ENCODE results near the gene GNAI1. TPM values are rescaled to one million over a fixed set of nuclear protein-coding genes. Genes with fewer than 3 reads are reported as not detected.

GNAI1 gene
- total RNA-seq, 2 experiments from 2014 or later, result not detected

DNA sequence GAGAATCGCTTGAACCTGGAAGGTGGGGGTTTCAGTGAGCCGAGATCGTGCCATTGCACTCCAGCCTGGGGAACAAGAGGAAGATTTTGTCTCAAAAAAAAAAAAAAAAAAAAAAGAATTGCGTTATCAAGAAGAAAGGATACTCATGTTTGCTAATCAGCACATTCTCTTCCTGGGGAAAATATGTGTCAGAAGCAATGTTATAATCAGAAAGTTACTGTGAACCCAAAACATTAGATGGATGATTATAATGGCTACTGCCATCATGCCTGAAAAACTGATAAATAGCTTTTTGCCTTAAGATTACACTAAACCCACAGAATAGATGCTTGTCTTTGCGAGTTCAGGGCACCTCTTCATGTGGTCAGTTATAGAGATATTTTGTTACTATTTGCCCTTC lies 24.3 kb upstream of the GNAI1 start:
- Mint-ChIP-seq H3K27ac (no peak overlapping the region), H3K27me3 (no peaks in the 10 kb centered on the region), H3K9me3 (no peaks in the 10 kb centered on the region), H3K36me3 (ENCODE audit: low read depth) (no peaks in the 10 kb centered on the region), H3K4me1 (peaks cover 4% of the 10 kb centered on the region), H3K4me3 (no peak overlapping the region)
- CTCF ChIA-PET, result no interaction called here
- POLR2A ChIA-PET, result no interaction called here
- DNase-seq, result no peak

DNA sequence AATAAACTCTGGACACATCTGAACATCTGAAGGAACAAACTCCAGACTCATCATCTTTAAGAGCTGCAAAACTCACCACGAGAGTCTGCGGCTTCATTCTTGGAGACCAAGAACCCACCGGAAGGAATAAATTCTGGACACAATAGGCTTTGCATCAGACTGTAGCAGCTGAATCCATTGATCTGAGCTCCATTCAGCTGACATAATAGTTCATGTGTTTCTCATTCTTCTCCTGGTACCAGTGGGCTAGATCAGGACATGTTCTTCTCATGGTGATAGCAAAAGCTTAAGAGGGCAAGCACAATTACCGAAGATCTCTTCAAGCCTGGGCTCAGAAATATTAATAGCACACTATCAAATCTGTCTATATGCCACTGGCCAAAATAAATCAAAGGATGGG lies 20.5 kb upstream of the GNAI1 start:
- H3K9me3 Mint-ChIP-seq, result no peaks in the 10 kb centered on the region
- ChIA-PET CTCF (no interaction called here), POLR2A (no interaction called here)
- DNase-seq, result no peak
- H3K27me3 Mint-ChIP-seq, result no peaks in the 10 kb centered on the region
- no peak overlapping the region for H3K27ac Mint-ChIP-seq
- H3K4me3 Mint-ChIP-seq, result no peak overlapping the region
- H3K4me1 Mint-ChIP-seq, result no peaks in the 10 kb centered on the region
- no peaks in the 10 kb centered on the region for H3K36me3 Mint-ChIP-seq (ENCODE audit: low read depth)

DNA sequence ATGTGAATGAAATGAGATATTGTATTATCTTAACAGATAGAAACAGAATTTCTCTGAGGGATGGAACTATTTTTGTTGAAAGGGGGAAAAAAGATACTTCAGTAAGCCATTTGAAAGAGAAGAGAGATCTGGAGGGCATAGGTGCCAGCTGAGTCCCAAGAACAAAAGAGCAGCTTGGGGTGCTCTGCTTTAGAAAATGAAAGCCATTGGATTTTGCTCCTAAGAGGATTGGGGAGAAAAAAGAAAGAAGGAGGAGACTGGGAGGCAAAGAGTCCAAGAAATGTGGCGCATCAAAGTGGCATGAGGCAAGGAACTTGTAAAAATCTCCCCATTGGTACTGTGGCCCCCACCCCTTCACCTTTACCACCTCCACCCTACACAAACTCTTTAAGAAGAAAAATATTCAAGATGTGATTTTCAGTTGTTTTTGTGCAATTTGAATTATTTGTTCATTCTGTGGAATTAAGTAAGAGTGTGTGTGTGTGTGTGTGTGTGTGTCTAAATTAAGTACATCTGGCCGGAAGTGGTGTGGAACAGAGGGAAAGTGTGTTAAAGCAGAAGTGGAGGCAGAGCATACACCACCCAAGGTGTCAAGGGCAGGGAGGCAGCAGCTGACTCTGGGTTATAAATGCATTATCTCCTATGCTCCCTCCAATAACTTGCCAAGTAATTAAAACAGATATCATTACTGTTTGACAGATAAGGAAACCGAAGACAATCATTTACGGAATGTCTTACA lies 9.9 kb upstream of the GNAI1 start:
- Mint-ChIP-seq H3K27me3 (no peaks in the 10 kb centered on the region), H3K27ac (no peak overlapping the region), H3K9me3 (no peaks in the 10 kb centered on the region), H3K36me3 (ENCODE audit: low read depth) (no peaks in the 10 kb centered on the region), H3K4me3 (no peak overlapping the region), H3K4me1 (no peaks in the 10 kb centered on the region)
- DNase-seq, result no peak
- CTCF ChIA-PET, result no interaction called here
- POLR2A ChIA-PET, result no interaction called here

DNA sequence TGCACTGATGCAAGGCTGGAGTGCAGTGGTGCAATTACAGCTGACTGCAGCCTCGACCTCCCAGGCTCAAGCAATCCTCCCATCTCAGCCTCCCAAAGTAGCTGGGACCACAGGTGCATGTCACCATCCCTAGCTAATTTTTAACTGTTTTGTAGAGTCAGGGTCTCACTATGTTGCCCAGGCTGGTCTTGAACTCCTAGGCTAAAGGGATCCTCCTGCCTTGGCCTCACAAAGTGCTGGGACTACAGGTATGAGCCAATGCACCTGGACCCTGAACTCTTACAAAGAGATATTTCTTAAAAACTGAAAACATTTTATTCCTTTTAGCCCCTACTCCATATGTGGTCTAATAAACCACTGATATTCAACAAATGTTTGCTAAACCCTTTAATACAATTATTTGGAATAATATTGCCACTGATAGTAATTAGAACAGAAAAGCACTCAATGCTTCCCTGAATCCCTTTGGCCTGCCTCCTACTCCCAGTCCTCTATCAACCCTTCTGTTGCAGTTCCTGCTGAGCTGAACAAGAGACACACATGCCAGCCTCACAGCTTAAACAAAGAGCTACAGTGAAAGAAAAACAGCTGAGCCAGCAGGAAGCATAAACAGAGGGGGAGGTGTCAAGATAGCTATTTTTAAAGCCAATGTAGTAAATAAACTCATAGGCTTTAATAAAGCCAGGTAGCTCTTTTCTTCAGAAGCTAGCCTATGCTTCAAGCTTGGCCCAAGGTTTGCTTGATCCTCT lies 7.0 kb upstream of the GNAI1 start:
- POLR2A ChIA-PET, result no interaction called here
- no peaks in the 10 kb centered on the region for H3K36me3 Mint-ChIP-seq (ENCODE audit: low read depth)
- H3K4me3 Mint-ChIP-seq, result no peak overlapping the region
- no peaks in the 10 kb centered on the region for H3K27me3 Mint-ChIP-seq
- H3K27ac Mint-ChIP-seq, result no peak overlapping the region
- DNase-seq, result no peak
- H3K4me1 Mint-ChIP-seq, result no peaks in the 10 kb centered on the region
- CTCF ChIA-PET, result no interaction called here
- H3K9me3 Mint-ChIP-seq, result no peaks in the 10 kb centered on the region

DNA sequence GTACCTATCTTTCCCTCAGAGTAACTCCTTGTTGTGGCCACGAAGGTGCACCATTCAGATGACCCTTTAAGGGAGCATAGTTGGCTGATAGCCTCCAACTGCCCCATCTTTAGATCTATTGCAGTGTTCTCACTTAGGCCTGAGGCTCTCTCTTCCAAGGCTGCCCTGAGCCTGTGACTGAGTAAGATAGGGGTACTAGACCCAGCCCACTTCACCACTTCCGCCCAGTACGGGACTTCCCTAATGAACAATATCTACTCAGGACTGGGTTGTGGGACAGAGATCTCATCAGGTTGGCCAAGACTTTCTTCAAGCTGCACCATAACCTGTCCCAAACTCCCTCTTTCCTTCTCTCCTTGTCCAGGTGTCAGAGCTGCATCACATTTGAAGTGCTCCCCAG lies 5.7 kb upstream of the GNAI1 start:
- ChIA-PET POLR2A (no interaction called here), CTCF (no interaction called here)
- peaks cover 8% of the 10 kb centered on the region for H3K27me3 Mint-ChIP-seq
- peaks cover 2% of the 10 kb centered on the region for H3K4me1 Mint-ChIP-seq
- peaks cover 4% of the 10 kb centered on the region for H3K36me3 Mint-ChIP-seq (ENCODE audit: low read depth)
- DNase-seq, result no peak
- H3K9me3 Mint-ChIP-seq, result no peaks in the 10 kb centered on the region
- no peak overlapping the region for H3K27ac Mint-ChIP-seq
- H3K4me3 Mint-ChIP-seq, result no peak overlapping the region

DNA sequence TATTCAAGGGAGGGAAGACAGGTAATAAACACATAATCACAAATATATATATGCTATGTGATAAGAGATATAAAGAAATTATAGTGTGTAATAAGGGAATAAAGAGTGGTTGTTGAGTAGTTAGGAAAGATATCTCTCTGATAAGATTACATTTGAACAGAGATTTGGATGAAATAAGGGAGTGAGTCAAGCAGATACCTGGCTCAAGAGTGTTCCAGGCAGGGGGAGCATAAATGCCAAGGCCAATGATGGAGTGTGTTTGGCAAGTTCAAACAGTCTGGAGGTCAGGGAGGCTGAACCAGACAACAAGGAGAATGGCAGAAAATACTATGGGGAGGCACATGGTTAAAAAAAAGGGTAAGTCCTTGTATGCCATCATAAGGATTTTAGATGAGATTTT lies 4.8 kb upstream of the GNAI1 start:
- H3K9me3 Mint-ChIP-seq, result no peaks in the 10 kb centered on the region
- peaks cover 3% of the 10 kb centered on the region for H3K4me1 Mint-ChIP-seq
- ChIA-PET POLR2A (no interaction called here), CTCF (no interaction called here)
- DNase-seq, result no peak
- peaks cover 13% of the 10 kb centered on the region for H3K27me3 Mint-ChIP-seq
- no peak overlapping the region for H3K4me3 Mint-ChIP-seq
- peaks cover 6% of the 10 kb centered on the region for H3K36me3 Mint-ChIP-seq (ENCODE audit: low read depth)
- no peak overlapping the region for H3K27ac Mint-ChIP-seq

DNA sequence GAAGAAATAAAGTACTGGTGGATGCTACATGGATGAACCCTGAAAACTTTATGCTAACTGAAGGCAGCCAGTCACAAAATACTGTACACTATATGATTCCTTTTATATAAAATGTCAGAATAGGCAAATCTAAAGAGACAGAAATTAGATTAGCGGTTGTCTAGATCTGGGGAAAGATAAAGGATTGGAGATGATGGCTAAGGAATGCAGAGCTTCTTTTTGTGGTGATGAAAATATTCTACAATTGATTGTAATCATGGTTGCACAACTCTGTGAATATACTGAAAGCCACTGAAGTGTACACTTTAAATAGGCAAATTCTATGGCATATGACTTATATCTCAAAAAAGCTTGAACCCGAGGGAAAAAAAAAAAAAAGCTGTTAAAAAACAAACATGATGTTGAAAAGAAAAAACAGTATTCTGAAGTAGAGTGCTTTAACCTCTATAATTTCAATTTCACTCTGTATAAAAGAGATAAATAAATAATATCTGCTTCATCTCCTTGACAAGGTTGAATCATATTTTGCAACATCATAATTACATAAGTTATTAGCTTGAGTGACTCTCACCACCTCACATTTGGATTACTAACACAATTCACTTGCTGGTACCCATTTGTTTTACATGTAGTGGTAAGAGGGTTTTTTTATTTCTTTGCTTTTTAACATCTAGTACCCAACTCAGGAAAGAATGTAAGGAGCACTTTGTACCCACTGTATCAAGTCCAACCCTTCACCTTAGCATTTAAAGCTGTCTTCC lies 2.8 kb upstream of the GNAI1 start:
- H3K4me3 Mint-ChIP-seq, result no peak overlapping the region
- ChIA-PET POLR2A (no interaction called here), CTCF (no interaction called here)
- H3K9me3 Mint-ChIP-seq, result no peaks in the 10 kb centered on the region
- H3K4me1 Mint-ChIP-seq, result peaks cover 8% of the 10 kb centered on the region
- peaks cover 6% of the 10 kb centered on the region for H3K36me3 Mint-ChIP-seq (ENCODE audit: low read depth)
- H3K27me3 Mint-ChIP-seq, result peaks cover 24% of the 10 kb centered on the region
- no peak for DNase-seq
- no peak overlapping the region for H3K27ac Mint-ChIP-seq

DNA sequence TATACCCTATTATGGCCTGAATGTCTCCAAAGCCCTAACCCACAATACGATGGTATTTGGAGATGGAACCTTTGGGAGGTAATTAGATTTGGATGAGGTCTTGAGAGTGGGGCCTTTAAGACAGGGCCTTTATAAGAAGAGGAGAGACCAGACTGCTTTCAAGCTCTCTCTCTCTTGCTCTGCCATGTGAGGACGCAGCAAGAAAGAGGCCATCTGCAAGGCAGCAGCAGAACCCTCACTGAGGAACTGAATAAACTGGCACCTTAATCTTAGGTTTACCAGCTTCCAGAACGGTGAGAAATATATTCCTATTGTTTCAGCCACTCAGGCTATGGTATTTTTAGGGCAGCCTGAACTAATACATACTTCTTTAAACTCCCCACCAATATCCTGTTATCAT lies 2.0 kb upstream of the GNAI1 start:
- peaks cover 8% of the 10 kb centered on the region for H3K4me1 Mint-ChIP-seq
- no peak overlapping the region for H3K4me3 Mint-ChIP-seq
- H3K36me3 Mint-ChIP-seq (ENCODE audit: low read depth), result peaks cover 6% of the 10 kb centered on the region
- peaks cover 26% of the 10 kb centered on the region for H3K27me3 Mint-ChIP-seq
- H3K9me3 Mint-ChIP-seq, result no peaks in the 10 kb centered on the region
- ChIA-PET POLR2A (no interaction called here), CTCF (no interaction called here)
- no peak for DNase-seq
- no peak overlapping the region for H3K27ac Mint-ChIP-seq

DNA sequence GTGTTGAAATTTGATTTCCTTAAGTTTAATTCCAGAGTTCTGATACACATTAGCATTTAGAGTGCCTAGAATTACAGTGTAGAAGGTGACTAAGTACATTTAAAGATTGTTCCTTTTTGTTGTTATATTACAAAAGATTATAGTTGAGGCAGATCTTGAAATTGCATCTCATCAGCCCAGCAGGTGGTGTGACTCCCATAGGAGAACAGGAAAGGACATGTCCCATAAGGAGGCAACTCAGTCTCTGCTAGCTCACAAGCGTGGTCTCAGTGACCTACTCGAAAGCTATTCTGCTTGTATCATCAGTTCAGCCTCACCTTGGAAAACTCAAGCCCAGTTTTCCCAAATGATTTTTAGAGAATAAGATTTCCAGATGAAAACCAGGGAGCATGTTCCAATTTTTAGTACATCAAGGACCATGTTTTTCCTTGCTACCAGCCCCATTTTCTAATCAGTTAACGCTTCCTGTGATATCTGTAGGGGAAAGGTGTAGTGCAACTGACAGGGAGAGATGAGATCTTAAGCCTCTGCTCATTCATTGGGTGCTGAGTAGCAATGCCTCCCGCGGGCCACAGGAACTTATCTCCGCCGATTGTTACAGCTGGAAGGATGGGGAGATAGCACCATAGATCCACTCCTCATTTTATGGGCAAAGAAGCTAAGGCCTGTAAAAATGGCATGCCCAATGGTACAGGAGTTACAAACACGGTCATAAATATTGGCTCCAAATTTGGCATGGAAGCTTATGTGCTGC lies 1.1 kb upstream of the GNAI1 start:
- CTCF ChIA-PET, result no interaction called here
- no peaks in the 10 kb centered on the region for H3K9me3 Mint-ChIP-seq

DNA sequence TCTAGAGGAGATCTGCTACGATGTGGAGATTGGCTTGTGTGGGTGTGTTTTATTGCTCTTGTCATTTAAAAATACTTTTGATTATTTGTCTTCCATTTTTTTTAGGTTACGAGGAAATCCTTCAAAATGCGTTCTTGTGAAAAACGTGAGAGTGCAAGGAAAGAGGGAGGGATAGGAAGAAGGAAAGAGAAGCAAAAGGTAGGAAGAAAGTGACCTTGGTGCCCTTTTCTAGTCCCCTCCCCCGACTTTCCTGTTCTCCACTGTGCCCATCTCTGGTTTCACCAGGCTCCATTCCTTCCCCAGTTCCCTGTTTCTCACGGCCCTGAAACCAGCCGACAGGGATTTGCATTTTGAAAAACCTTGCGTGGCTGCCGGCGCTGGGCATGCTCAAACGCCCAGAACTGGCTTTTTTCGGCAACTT lies 506 bp upstream of the GNAI1 start:
- H3K27me3 Mint-ChIP-seq, result peaks cover 27% of the 10 kb centered on the region
- POLR2A ChIA-PET, result no interaction called here

More for the DNA sequence above, 1.1 kb upstream of the GNAI1 start:
- peaks cover 6% of the 10 kb centered on the region for H3K36me3 Mint-ChIP-seq (ENCODE audit: low read depth)
- POLR2A ChIA-PET, result no interaction called here
- peaks cover 8% of the 10 kb centered on the region for H3K4me1 Mint-ChIP-seq
- H3K4me3 Mint-ChIP-seq, result no peak overlapping the region
- no peak for DNase-seq
- H3K27ac Mint-ChIP-seq, result no peak overlapping the region
- peaks cover 27% of the 10 kb centered on the region for H3K27me3 Mint-ChIP-seq

DNA sequence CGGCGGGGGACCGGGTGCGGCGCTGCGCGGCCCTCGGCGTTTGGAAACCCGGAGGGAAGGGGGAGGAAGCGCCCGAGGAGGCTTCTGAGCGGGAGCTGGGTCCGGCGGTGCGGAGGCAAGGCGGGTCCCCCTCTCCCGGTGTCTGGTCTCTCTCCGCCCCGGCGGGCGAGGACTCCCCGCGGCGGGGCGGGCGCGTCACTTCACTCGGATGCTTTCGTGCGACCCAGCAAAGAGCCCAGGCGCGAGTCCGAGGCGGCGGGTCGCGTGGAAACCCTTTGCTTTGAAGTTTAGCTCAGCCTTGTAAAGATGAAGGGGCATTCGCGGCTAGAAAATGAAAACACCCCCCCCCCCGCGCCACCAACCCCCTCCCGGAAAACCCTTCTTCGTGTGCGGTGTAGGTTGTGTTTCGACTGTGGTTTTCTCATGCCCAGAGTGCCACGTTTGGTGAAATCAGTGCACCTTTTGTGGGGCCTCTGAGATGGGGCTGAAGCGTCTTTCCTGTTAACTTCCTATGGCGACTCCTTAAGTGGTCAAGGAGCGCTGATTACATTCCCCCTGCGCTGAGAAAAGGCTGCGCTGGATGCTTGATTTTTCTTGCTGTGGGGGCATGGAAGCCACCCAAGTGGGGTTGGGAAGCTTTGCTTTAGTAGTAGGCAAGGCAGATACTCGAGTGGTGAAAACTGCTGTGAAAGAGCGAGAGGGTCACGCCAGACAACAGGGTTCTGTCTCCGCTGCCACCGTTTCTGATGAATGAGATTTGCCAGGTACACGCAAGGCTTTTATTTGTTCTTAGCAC lies 876 bp downstream of the GNAI1 start:
- H3K4me1 Mint-ChIP-seq, result peaks cover 8% of the 10 kb centered on the region
- H3K27ac Mint-ChIP-seq, result no peak overlapping the region
- H3K27me3 Mint-ChIP-seq, result peaks cover 27% of the 10 kb centered on the region
- DNase-seq, result no peak
- H3K9me3 Mint-ChIP-seq, result no peaks in the 10 kb centered on the region
- H3K36me3 Mint-ChIP-seq (ENCODE audit: low read depth), result peaks cover 6% of the 10 kb centered on the region
- ChIA-PET POLR2A (no interaction called here), CTCF (no interaction called here)
- peak overlapping the region; percentile 38 for H3K4me3 Mint-ChIP-seq

More for the DNA sequence above, 506 bp upstream of the GNAI1 start:
- CTCF ChIA-PET, result no interaction called here
- Mint-ChIP-seq H3K9me3 (no peaks in the 10 kb centered on the region), H3K36me3 (ENCODE audit: low read depth) (peaks cover 6% of the 10 kb centered on the region), H3K27ac (no peak overlapping the region), H3K4me3 (no peak overlapping the region), H3K4me1 (peaks cover 8% of the 10 kb centered on the region)
- no peak for DNase-seq

DNA sequence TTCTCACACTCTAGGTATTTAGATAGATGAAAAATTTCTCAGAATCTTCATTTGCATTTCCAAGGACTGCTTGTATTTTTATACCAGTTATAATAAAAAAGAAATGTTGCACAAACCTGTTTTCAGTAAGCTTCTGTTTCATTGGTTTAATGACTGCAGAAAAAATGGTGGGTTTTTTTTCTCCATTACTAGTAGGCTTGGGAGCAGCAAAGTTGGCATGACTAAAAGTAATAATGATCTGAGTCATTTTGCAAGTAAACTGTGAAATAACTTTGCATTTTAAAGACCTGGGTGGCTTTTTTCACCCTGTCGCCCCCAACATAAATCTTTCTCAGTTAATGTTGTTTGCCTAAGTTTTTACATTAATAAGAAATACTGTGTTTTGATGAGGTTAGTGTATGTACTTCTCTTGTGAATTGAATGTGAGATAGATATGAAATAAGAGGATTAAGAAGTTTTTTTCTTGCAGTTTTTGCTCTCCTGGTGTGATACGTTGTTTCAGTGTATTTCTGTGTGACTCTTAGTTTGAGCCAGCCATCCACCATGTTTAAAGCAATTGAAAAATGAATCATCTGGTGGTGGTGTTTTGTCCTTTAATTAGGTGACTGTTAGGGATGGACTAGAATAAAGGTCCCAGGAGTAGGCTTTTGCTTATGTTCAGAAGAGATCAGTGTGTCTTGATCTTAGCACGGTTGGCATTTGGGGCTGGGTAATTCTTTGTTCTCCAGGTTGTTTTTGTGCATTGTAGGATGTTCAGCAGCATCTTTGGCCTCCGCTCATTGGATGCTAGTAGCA lies 1.8 kb downstream of the GNAI1 start:
- POLR2A ChIA-PET, result no interaction called here
- no peak overlapping the region for H3K27ac Mint-ChIP-seq

More for the DNA sequence above, 1.8 kb downstream of the GNAI1 start:
- peaks cover 6% of the 10 kb centered on the region for H3K36me3 Mint-ChIP-seq (ENCODE audit: low read depth)
- CTCF ChIA-PET, result no interaction called here
- peaks cover 8% of the 10 kb centered on the region for H3K4me1 Mint-ChIP-seq
- H3K9me3 Mint-ChIP-seq, result no peaks in the 10 kb centered on the region
- DNase-seq, result no peak
- no peak overlapping the region for H3K4me3 Mint-ChIP-seq
- peaks cover 27% of the 10 kb centered on the region for H3K27me3 Mint-ChIP-seq
